Measurements from ENCODE around the gene GHDC. TPM values are rescaled to one million over a fixed set of nuclear protein-coding genes. Genes with fewer than 3 reads are reported as not detected.
"Not testable (repeated sequence)": the region's sequence is repeated elsewhere in the genome, so short reads cannot be mapped to it uniquely, and the experiment has no call there.

The GHDC gene
- polyA plus RNA-seq, 10 donors: 8.4 to 12.9 (median 10.2) TPM

GRCh38 chr17:42155614-42156045, 38.7 kb downstream of the GHDC start:
- peak in 1 of 3 donors; percentile 37 for DNase-seq

- DNase-seq: peak in 1 of 3 donors; percentile 22
Measured at GRCh38 chr17:42153919-42154742, 40.2 kb downstream of the GHDC start.

- no peak for DNase-seq
Measured at GRCh38 chr17:42146911-42147607, 47.2 kb downstream of the GHDC start.

DNA sequence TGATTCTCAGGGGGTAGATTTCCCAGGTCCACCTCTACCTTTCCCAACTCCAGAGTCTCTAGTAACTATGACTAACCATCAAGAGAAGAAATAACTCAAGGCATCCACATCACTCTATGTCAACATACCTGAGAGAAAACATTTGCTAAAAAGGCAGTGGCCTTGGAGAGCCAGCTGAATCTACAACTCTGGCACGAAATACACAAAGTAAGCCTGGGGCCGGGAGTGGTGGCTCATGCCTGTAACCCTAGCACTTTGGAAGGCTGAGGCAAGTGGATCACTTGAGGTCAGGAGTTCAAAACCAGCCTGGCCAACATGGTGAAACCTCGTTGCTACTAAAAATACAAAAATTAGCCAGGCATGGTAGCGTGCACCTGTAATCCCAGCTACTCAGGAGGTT, 51.2 kb downstream of the GHDC start:
- not testable (repeated sequence) for DNase-seq

- DNase-seq: peak in 2 of 3 donors; percentile 24 to 70
Measured at GRCh38 chr17:42142371-42142896, 51.9 kb downstream of the GHDC start.

GRCh38 chr17:42141382-42141781, 52.9 kb downstream of the GHDC start:
- DNase-seq: no peak

DNA sequence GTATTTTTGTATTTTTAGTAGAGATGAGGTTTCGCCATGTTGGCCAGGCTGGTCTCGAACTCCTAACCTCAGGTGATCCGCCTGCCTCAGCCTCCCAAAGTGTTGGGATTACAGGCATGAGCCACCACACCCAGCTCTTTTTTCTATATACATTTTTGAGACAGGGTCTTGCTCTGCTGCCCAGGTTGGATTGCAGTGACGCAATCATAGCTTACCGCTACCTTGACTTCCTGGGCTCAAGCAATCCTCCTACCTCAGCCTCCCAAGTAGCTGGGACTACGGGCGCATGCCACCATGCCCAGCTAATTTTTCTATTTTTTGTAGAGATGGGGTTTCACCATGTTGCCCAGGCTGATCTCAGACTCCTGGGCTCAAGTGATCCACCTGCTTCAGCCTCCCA, 53.6 kb downstream of the GHDC start:
- DNase-seq: not testable (repeated sequence)

Other genes starting within 250 kb of the GHDC start
- 10 to 100 TPM; 34.3 to 62.8 (median 41.1) TPM for gene CNP, start 227.7 kb downstream of the GHDC start, polyA plus RNA-seq (ENCODE audit: insufficient read length in 10 of 10)
- gene DNAJC7, start 177.1 kb downstream of the GHDC start, polyA plus RNA-seq (ENCODE audit: insufficient read length in 10 of 10): 100 to 1,000 TPM in 2 of 10 donors, 10 to 100 TPM in 8; 79.1 to 109 (median 91.0) TPM
- gene NKIRAS2, start 174.4 kb downstream of the GHDC start, polyA plus RNA-seq (ENCODE audit: insufficient read length in 10 of 10): 10 to 100 TPM; 32.9 to 50.9 (median 41.2) TPM
- 1 to 10 TPM in 6 of 10 donors, under 1 TPM in 4; 0.87 to 1.7 (median 1.0) TPM for gene C17orf113, start 143.9 kb downstream of the GHDC start, polyA plus RNA-seq (ENCODE audit: insufficient read length in 10 of 10)
- 10 to 100 TPM in 2 of 10 donors, 1 to 10 TPM in 8; 4.3 to 16.1 (median 7.8) TPM for gene ZNF385C, start 96.0 kb downstream of the GHDC start, polyA plus RNA-seq (ENCODE audit: insufficient read length in 10 of 10)
- 1 to 10 TPM; 3.7 to 8.7 (median 5.2) TPM for gene DHX58, start 81.8 kb downstream of the GHDC start, polyA plus RNA-seq (ENCODE audit: insufficient read length in 10 of 10)
- 10 to 100 TPM; 28.7 to 62.9 (median 44.1) TPM for gene KAT2A, start 73.1 kb downstream of the GHDC start, polyA plus RNA-seq (ENCODE audit: insufficient read length in 10 of 10)
- gene HSPB9, start 71.7 kb downstream of the GHDC start, polyA plus RNA-seq (ENCODE audit: insufficient read length in 10 of 10): under 1 TPM in 9 of 10 donors, not detected in 1; 0.11 to 0.38 (median 0.21) TPM
- gene RAB5C, start 39.5 kb downstream of the GHDC start, polyA plus RNA-seq (ENCODE audit: insufficient read length in 10 of 10): 10 to 100 TPM; 49.8 to 89.5 (median 63.1) TPM
- gene KCNH4, start 13.4 kb downstream of the GHDC start, polyA plus RNA-seq (ENCODE audit: insufficient read length in 10 of 10): under 1 TPM in 3 of 10 donors, not detected in 7; 0.03 to 0.06 (median 0.05) TPM
- under 1 TPM in 1 of 10 donors, not detected in 9; 0.27 TPM for gene HCRT, start 9.0 kb downstream of the GHDC start, polyA plus RNA-seq (ENCODE audit: insufficient read length in 10 of 10)
- gene STAT5B, start 81.9 kb upstream of the GHDC start, polyA plus RNA-seq (ENCODE audit: insufficient read length in 10 of 10): 10 to 100 TPM; 30.4 to 51.6 (median 40.3) TPM
- gene STAT5A, start 94.0 kb upstream of the GHDC start, polyA plus RNA-seq (ENCODE audit: insufficient read length in 10 of 10): 10 to 100 TPM; 13.5 to 19.9 (median 16.0) TPM
- 10 to 100 TPM; 40.2 to 62.7 (median 49.9) TPM for gene STAT3, start 193.9 kb upstream of the GHDC start, polyA plus RNA-seq (ENCODE audit: insufficient read length in 10 of 10)
- 100 to 1,000 TPM; 231 to 303 (median 258) TPM for gene CAVIN1, start 228.8 kb upstream of the GHDC start, polyA plus RNA-seq (ENCODE audit: insufficient read length in 10 of 10)